CD14-positive monocyte (primary cell): ENCODE data around the gene CACNA1H. TPM values are rescaled to one million over a fixed set of nuclear protein-coding genes. Genes with fewer than 3 reads are reported as not detected.

Experiments used
- DNase-seq, 3 donors: peaks; one replicate each; pipeline ENCODE4 v3.0.0-alpha.2; 2011 to 2022
- H2AFZ ChIP-seq: 2 replicates; pipeline ENCODE4 v1.6.0; 2012; ENCODE audit warnings: mild to moderate bottlenecking, low read depth, low read length, inconsistent platforms; ENCODE audit not compliant: insufficient read depth, poor library complexity, severe bottlenecking
- H3K27ac ChIP-seq, 2 donors: 1 replicate in 1 of 2; 2 replicates in 1 of 2; pipeline ENCODE4 v1.5.1; 2012 to 2013; ENCODE audit warnings: low read length in 2 of 2, control low read depth in 1 of 2, inconsistent platforms in 1 of 2, low read depth in 1 of 2, mild to moderate bottlenecking in 1 of 2
- H3K27me3 ChIP-seq, 2 donors: one replicate each; pipeline versions ENCODE4 v1.6.0 to v1.6.1; 2011 to 2013; ENCODE audit warnings: low read length in 2 of 2; ENCODE audit not compliant: control insufficient read depth in 2 of 2, insufficient read depth in 2 of 2
- H3K36me3 ChIP-seq, 2 donors: replicated peaks in 1 of 2; 1 replicate in 1 of 2; 2 replicates in 1 of 2; pipeline versions ENCODE4 v1.5.1 to v1.6.1; 2012 to 2013; ENCODE audit warnings: low read length in 2 of 2, control low read depth in 1 of 2, inconsistent platforms in 1 of 2, mild to moderate bottlenecking in 1 of 2; ENCODE audit not compliant: insufficient read depth in 2 of 2, control insufficient read depth in 1 of 2
- H3K4me1 ChIP-seq, 2 donors: 1 replicate in 1 of 2; 2 replicates in 1 of 2; pipeline versions ENCODE4 v1.5.1 to v1.6.1; 2012 to 2013; ENCODE audit warnings: low read length in 2 of 2, control low read depth in 1 of 2, inconsistent platforms in 1 of 2, mild to moderate bottlenecking in 1 of 2, moderate library complexity in 1 of 2; ENCODE audit not compliant: insufficient read depth in 2 of 2, control insufficient read depth in 1 of 2
- H3K4me2 ChIP-seq: replicated peaks from 2 replicates; pipeline ENCODE3; 2012; ENCODE audit warnings: low read length, moderate library complexity, mild to moderate bottlenecking; ENCODE audit not compliant: poor library complexity, severe bottlenecking; ENCODE audit errors: extremely low read depth
- H3K4me3 ChIP-seq, 3 experiments: fragments of 200-600 bp in 1 of 3; sonication (generic) in 1 of 3; replicated peaks in 1 of 3; 1 replicate in 2 of 3; 2 replicates in 1 of 3; pipeline ENCODE4 v1.5.1; 2011 to 2013; ENCODE audit warnings: low read length in 3 of 3, mild to moderate bottlenecking in 3 of 3, control low read depth in 2 of 3, low read depth in 2 of 3, inconsistent platforms in 1 of 3, moderate library complexity in 1 of 3
- H3K79me2 ChIP-seq: 2 replicates; pipeline ENCODE4 v1.6.0; 2012; ENCODE audit warnings: mild to moderate bottlenecking, control low read depth, inconsistent platforms, low read length, moderate library complexity; ENCODE audit not compliant: insufficient read depth
- H3K9ac ChIP-seq: 2 replicates; pipeline ENCODE4 v1.6.0; 2017; ENCODE audit warnings: low read length, mild to moderate bottlenecking; ENCODE audit not compliant: insufficient read depth, poor library complexity, severe bottlenecking
- H3K9me3 ChIP-seq, 2 donors: replicated peaks in 1 of 2; 1 replicate in 1 of 2; 2 replicates in 1 of 2; pipeline versions ENCODE4 v1.5.1 to v1.6.1; 2012 to 2013; ENCODE audit warnings: low read length in 2 of 2, control low read depth in 1 of 2; ENCODE audit not compliant: control insufficient read depth in 1 of 2, insufficient read depth in 1 of 2
- H4K20me1 ChIP-seq: 2 replicates; pipeline ENCODE4 v1.6.0; 2012; ENCODE audit warnings: mild to moderate bottlenecking, low read length, control low read depth, moderate library complexity; ENCODE audit not compliant: insufficient read depth
- H3K27ac Mint-ChIP-seq, 7 donors: one replicate each; pipeline ENCODE4 v1.8.0; 2020; ENCODE audit warnings: mild to moderate bottlenecking in 7 of 7, mixed read lengths in 7 of 7, moderate library complexity in 6 of 7, inconsistent platforms in 2 of 7
- H3K27me3 Mint-ChIP-seq, 3 donors: one replicate each; pipeline ENCODE4 v1.8.0; 2021 to 2022; ENCODE audit warnings: low read depth in 3 of 3, mild to moderate bottlenecking in 3 of 3, mixed read lengths in 3 of 3, moderate library complexity in 3 of 3, inconsistent platforms in 1 of 3
- H3K36me3 Mint-ChIP-seq, 2 donors: one replicate each; pipeline ENCODE4 v1.8.0; 2020; ENCODE audit warnings: mixed read lengths in 2 of 2, inconsistent platforms in 1 of 2, mild to moderate bottlenecking in 1 of 2
- H3K4me1 Mint-ChIP-seq: one replicate; pipeline ENCODE4 v1.8.0; 2020; ENCODE audit warnings: mild to moderate bottlenecking, mixed read lengths
- H3K4me3 Mint-ChIP-seq, 2 donors: one replicate each; pipeline ENCODE4 v1.8.0; 2020; ENCODE audit warnings: mild to moderate bottlenecking in 2 of 2, mixed read lengths in 2 of 2, moderate library complexity in 1 of 2
- H3K9me3 Mint-ChIP-seq, 7 donors: one replicate each; pipeline ENCODE4 v1.8.0; 2020 to 2022; ENCODE audit warnings: mixed read lengths in 7 of 7, mild to moderate bottlenecking in 6 of 7, moderate library complexity in 6 of 7, inconsistent platforms in 2 of 7
- CTCF ChIP-seq: fragments of 200-600 bp; IDR thresholded peaks from one replicate; pipeline ENCODE4 v1.8.0; 2022; ENCODE audit warnings: antibody characterized with exemption, mild to moderate bottlenecking
- WGBS: methylation state at CpG from one replicate; pipeline ENCODE4 v1.1.5; 2013; ENCODE audit warnings: missing lambda C conversion rate; ENCODE audit not compliant: insufficient coverage; 5-methylcytosine and 5-hydroxymethylcytosine counted together
- intact Hi-C, 2 donors: fragments of 100-400 bp; cut with micrococcal nuclease; formaldehyde crosslinking; loops; one replicate each; pipeline versions ENCODE4 v1.15.0 to v1.15.1; 2023
- polyA plus RNA-seq, 3 donors: library from polyadenylated mRNA; depleted of rRNA in 1 of 3; unstranded in 2 of 3; stranded (reverse) in 1 of 3; fragments of 300-500 nt in 2 of 3; fragments of >200 nt in 1 of 3; fragmentation: Illumina TruSeq in 2 of 3; gene quantifications; 1 replicate in 2 of 3; 2 replicates in 1 of 3; pipeline ENCODE4 v1.2.3, GENCODE V29; 2012 to 2021

Gene CACNA1H
- polyA plus RNA-seq, 3 donors = not detected

GRCh38 chr16:1124795-1125194, 28.1 kb upstream of the CACNA1H start:
- no peak overlapping the region for H3K9ac ChIP-seq
- no peak overlapping the region for H3K27ac Mint-ChIP-seq
- H4K20me1 ChIP-seq = no peaks in the 10 kb centered on the region
- no peaks in the 10 kb centered on the region for H3K36me3 Mint-ChIP-seq
- peaks cover 0 to 10% (median 3%) of the 10 kb centered on the region in 3 donors for H3K27me3 Mint-ChIP-seq
- intact Hi-C loops = no loop called here
- no peaks in the 10 kb centered on the region for H3K27me3 ChIP-seq
- 95% methylated on average over 7 of the region's 11 CpGs for WGBS
- TF ChIP-seq CTCF = no peak
- no peak overlapping the region for H3K4me3 Mint-ChIP-seq
- no peaks in the 10 kb centered on the region for H3K79me2 ChIP-seq
- H3K4me2 ChIP-seq = no peak overlapping the region
- no peaks in the 10 kb centered on the region for H3K4me1 ChIP-seq
- H2AFZ ChIP-seq = no peak overlapping the region
- no peak overlapping the region for H3K4me3 ChIP-seq
- no peaks in the 10 kb centered on the region for H3K36me3 ChIP-seq
- no peaks in the 10 kb centered on the region for H3K4me1 Mint-ChIP-seq
- H3K27ac ChIP-seq = no peak overlapping the region
- H3K9me3 ChIP-seq = no peaks in the 10 kb centered on the region
- H3K9me3 Mint-ChIP-seq = no peaks in the 10 kb centered on the region
- no peak for DNase-seq

GRCh38 chr16:1125471-1125870, 27.4 kb upstream of the CACNA1H start:
- intact Hi-C loops = no loop called here
- Histone ChIP-seq H3K27me3 (no peaks in the 10 kb centered on the region), H3K4me1 (no peaks in the 10 kb centered on the region), H3K4me3 (no peak overlapping the region), H4K20me1 (no peaks in the 10 kb centered on the region), H3K9me3 (no peaks in the 10 kb centered on the region), H3K79me2 (no peaks in the 10 kb centered on the region), H3K36me3 (no peaks in the 10 kb centered on the region), H2AFZ (no peak overlapping the region), H3K27ac (no peak overlapping the region), H3K9ac (no peak overlapping the region), H3K4me2 (no peak overlapping the region)
- no peak for TF ChIP-seq CTCF
- no peak overlapping the region for H3K4me3 Mint-ChIP-seq
- no peak overlapping the region for H3K27ac Mint-ChIP-seq
- H3K4me1 Mint-ChIP-seq = no peaks in the 10 kb centered on the region
- peaks cover 0 to 3% (median 0%) of the 10 kb centered on the region in 7 donors for H3K9me3 Mint-ChIP-seq
- no peaks in the 10 kb centered on the region for H3K36me3 Mint-ChIP-seq
- peaks cover 1 to 9% (median 1%) of the 10 kb centered on the region in 3 donors for H3K27me3 Mint-ChIP-seq
- 31% methylated on average over 18 of the region's 18 CpGs for WGBS
- no peak for DNase-seq
